GM19193 (cell line): Measurements from ENCODE around the gene KIF17.

Source experiments
- POLR2A ChIP-seq: IDR thresholded peaks from 4 replicates; pipeline ENCODE4 v1.6.1; 2011; ENCODE audit not compliant: insufficient read depth, insufficient read length; ENCODE audit errors: extremely low read depth

Gene KIF17

DNA sequence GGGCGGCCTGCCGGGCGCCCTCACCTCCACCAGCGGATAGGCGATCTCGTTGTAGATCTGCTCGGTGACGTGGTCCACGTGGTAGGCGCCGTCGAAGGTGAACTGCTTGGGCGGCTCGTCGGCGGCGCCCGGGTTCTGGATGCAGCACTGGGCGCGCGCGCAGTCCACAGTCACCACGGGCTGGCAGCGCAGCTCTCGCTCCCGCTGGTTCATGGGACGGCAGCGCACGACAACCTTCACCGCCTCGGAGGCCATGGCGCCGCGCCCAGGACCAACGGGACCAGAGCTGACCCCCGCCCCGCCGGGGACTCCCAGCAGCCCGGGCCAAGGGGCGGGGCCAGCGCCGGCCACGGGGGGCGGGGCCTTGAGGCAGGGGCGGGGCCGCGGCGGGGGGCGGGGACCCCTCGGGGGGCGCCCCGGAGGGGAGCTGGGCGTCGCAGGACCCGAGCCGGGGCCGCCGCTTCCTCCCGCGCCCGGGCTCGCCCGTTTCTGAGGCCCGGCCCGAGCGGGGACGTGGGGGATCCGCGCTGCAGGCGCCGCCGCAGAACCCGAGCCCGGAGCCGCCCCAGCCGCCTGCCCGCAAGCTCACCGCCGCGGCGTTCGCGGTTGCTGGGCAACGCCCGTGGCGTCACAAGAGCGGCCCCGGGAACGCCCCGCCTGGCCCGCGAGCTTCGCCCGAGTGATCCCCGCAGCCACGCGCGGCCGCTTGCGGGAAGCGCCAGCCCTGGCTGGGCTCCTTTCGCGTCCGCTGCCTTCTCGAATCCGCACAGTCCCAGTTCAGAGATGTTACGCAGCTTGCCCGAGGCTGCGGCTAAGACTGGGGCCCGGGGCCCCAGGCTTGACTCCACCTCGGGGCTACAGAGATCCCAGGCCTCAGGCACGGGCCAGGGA is at the start of gene KIF17:
Gene KIF17 (minus strand): TSS at position 556 of the 891 bp plus-strand sequence. CDS start 301 bp downstream, at position 255.
- no peak for TF ChIP-seq POLR2A

DNA sequence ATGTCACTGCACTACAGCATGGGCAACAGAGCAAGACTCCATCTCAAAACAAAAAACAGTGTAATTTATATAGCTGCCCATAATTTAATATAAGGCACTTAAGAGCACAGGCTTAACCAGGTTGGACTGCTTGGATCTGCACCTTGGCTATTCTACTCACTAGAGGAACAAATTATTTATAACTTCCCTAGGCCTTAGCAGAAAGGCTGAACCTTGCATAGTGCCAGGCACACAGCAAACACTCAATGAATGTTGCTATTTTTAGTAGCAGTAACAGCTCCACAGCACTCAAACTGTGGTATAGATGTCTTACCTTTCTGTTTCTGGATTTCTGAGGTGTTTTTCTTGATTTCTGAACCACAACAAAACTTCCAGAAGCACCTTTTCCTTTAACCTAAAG is 49.5 kb upstream of the KIF17 start:
- TF ChIP-seq POLR2A: no peak

DNA sequence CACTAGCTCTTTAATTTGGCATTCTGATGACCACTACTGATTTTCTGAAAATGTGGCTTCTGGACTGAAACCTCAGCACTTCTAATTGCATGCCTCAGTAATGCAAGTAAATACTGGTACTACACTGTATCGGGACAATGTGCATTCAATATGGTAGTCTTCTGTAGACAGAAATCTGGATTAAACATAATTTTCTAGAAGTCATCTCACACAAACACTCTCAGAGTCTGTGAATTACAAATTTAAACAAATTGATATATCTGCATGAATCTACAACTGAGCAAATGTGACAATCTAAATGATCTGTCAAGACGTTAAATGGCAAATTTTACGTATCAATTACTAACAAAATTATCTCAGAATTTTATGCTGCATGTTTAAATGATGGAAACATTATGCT is 45.6 kb upstream of the KIF17 start:
- no peak for TF ChIP-seq POLR2A

DNA sequence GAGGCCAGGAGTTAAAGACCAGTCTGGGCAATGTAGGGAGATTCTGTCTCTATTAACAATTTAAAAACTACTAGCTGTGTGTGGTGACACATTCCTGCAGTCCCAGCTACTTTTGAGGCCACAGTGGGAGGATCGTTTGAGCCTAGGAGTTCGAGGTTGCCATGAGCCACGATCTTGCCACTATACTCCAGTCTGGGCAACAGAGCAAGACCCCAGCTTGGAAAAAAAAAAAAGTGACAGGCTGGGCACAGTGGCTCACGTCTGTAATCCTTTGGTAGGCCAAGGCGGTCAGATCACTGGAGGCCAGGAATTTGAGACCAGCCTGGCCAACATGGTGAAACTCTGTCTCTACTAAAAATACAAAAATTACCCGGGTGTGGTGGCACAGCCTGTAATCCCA is 42.5 kb upstream of the KIF17 start:
- no peak for TF ChIP-seq POLR2A

DNA sequence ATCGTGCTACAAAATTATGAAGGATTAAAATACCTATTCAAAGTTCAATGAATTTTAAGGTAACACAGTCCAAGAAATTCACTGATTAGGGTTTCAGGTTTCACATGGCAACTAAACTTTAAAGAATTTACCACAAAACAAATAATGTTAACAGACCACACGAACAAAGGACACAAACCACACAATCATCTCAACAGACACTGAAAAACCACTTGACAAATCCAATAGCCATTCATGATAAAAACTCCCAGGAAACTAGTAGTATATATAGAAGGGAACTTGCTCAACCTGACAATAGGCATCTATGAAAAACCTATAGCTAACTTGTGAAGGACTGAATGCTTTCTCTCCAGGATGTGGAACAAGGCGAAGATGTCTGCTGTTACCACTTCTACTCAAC is 35.8 kb upstream of the KIF17 start:
- no peak for TF ChIP-seq POLR2A

DNA sequence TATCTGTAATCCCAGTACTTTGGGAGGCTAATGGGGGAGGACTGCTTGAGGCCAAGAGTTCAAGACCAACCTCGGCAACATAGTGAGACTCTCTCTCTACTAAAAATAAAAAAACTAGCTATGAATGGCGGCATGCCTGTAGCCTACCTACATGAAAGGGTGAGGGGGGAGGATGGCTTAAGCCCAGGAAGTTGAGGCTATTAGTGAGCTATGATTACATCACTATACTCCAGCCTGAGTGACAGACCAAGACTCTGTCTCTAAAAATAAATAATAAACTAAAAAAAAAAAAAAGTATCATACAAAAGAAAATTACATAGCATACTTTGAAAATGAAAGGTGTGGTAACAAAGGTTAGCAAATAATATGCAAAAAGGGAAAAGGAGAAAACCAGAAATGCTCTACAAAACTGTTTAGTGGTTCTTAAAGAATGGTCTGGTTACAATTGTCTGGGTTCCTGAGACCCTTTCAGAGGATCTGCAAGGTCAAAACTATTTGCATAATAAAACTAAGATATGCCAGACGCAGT is 33.7 kb upstream of the KIF17 start:
- TF ChIP-seq POLR2A: no peak

DNA sequence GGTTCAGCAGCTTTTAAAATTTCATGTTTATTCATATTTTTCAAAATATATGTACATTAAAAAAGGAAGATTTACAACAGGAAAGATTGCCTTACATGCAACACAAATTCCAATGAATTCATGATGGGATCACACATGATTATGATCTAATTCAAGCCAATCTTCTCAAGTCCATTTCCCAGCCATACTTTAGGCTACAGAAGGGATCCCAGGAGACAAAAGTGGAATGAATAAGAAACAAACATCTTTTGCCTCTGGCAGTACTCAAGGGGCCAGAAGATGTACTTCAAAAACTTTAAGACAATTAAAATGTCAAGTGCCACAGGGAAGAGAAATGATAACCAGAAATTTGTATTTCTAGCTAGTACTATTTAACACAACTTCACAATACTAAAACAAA is 24.9 kb upstream of the KIF17 start:
- no peak for TF ChIP-seq POLR2A

DNA sequence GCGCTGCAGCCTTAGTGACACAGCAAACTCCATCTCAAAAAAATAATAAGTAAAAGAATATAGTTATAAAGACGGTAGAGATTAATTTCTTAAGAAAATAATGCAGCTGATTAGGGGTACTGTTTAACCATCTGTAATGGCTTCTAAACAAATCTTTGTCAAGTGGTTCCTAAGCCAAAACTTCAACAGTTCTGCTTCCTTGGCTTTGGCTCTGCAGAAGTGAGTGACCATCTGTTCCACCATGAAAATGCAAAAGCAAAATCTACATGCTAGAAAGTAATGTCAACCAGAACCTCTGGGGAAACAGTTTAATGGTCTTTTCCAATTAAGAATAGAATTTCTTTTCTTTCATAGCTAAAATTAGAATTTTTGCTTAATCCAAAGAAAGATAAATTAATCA is 23.0 kb upstream of the KIF17 start:
- TF ChIP-seq POLR2A: no peak

DNA sequence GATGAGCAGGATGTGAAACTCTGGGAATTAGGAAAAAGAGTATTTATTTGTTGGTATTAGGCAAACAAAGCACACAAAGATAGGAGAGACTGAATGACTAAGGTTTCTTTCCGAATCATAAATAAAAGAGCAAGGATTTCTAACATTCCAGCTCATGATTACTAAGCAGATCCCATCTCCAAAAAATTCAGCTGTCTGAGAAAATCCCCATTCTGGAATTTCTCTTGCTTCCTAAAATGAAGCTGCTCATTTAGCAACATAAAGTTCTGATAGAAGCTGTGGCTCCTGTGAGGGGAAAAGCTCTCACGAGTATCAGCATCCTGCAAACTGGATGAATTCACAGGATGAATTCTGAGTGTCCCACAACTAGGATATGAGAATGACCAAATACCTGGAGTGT is 21.4 kb upstream of the KIF17 start:
- TF ChIP-seq POLR2A: no peak

DNA sequence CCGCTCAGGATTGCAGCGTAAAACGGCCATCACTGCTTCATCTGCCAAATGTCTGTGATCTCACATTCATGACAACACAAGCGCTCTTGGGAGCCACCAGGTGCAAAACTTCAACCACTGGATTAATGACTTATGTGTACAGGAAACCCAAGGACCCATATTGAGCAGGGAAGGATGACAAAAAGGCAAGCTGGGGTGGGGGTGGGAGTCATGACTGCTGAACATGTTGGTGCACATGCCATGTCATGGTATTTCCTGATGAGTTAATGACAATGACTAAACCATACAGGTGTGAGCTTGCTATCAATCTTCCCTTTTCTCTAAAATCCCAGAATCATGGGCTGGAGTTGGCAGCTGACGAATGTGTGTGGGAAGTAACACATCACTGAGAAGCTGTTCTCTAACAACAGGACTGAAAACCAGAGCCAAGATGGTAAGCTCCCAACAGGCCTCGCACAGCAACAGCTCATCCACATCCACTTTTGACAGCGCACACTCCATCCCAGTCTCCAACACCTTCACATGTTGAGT is 17.8 kb upstream of the KIF17 start:
- TF ChIP-seq POLR2A: no peak

DNA sequence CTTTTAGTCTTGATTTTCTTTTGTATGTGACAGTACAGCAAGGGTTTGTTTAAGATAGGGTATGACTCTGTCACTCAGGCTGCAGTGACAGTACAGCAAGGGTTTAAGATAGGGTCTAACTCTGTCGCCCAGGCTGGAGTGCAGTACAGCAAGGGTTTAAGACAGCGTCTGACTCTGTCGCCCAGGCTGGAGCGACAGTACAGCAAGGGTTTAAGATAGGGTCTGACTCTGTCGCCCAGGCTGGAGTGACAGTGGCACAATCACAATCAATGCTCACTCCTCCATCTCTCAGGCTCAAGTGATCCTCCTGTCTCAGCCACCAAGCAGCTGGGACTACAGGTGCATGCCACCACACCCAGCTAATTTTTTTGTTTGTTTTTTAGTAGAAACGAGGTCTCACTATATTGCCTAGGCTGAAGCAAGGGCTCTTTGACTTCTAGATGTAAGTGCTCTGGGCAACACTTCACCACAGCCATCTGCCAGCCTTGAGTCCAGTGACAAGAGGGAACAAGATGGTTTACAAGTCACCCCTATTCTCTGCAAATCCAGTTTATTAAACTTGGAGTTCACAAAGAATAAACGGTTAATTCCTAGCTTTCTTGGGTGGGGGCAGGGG is 15.7 kb upstream of the KIF17 start:
- TF ChIP-seq POLR2A: no peak

DNA sequence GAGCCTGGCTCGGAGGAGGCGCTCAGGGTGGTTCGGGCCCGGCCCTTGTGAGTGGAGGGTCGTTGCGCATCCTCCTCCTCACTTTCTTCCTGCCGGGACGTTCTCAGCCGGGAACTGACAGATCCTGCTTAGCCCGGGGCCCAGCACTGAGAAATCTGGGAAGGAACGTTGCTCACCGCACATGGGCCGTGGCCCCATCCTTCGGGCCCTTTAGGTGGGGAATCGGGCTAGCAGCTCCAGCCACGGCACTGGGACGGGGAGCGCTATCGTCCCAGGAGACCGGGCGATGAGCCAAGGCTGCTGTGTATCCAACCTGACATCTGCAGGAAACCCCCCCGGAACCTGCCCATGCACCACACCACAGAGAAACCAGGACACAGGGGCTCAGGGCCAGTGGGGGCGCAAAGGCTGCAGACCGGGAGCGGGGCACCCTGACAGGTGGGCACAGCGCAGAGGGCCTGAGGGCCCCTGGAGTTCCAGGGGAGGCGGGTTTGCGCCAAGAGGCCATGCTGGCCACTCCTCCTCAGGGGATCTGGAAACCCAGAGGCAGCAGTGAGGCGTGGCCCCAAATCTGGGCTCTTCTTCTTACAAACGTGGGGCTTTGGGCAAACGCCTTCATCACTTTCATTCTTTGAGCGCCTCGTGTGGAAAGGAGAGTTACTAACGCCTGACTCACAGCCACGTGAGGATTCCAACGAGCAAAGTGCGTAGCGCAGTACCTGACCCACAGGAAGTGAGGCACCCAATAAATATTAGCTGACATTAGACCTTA is 15.0 kb upstream of the KIF17 start, which contains the start of gene SH2D5:
Gene SH2D5 (minus strand): TSS at position 116 of the 772 bp plus-strand sequence. CDS start 4,659 bp downstream, outside the sequence.
- TF ChIP-seq POLR2A: peak; percentile 30

DNA sequence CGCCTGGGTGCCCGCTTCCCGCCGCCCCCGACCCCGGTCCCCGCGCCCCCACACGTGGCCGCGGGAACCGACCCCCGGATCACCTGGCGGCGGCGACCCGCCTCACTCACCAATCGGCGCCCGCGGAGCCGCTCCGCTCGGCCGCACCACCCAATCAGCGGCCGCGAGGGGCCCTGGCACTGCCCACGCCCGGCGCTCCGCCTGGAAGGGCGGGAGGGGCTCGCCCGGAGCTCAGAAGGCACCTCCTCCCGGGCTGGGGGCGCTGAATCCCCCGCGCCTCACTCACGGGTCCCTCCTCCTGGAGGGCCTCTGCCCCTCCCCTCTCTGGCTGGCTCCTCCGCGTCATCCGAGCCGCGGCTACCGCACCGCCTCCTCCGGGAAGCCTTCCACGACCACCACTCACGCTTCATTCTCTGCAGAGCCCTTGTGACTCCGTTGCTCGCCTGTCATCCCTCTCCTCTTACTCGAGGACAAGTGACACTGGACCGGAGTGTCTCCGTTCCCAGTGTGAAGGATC is 14.3 kb upstream of the KIF17 start:
- no peak for TF ChIP-seq POLR2A
